HepG2 (cell line): ENCODE measurements around the gene MYO9A. TPM values are rescaled to one million over a fixed set of nuclear protein-coding genes. Genes with fewer than 3 reads are reported as not detected.

Experiments used
- ATAC-seq: fragments of 200-7000 bp; cut with Tn5 transposase; 3 replicates; pipeline ENCODE4 v1.9.1; 2020; ENCODE audit warnings: mild to moderate bottlenecking, moderate library complexity
- BruUV-seq: library from RNA; stranded (reverse); fragments of 400-500 nt; replicated peaks from 2 replicates; lab custom pipeline; 2021; lab: Mats Ljungman, UMichigan
- CTCF ChIA-PET: fragments of 300-600 bp; formaldehyde crosslinking; extraction: SDS; loops from one replicate; lab custom pipeline; 2021; ENCODE audit warnings: low total read pairs, inconsistent platforms, low intra/inter-chr PET ratio; lab: Yijun Ruan, JAX
- POLR2A ChIA-PET: fragments of 350-600 bp; sonication (Branson Sonifier 250); formaldehyde crosslinking; loops from one replicate; lab custom pipeline; 2020; ENCODE audit warnings: antibody characterized with exemption, inconsistent platforms; lab: Yijun Ruan, JAX
- DNase-seq: peaks from one replicate; pipeline ENCODE4 v3.0.0-alpha.2; 2015; ENCODE audit warnings: low spot score
- FAIRE-seq: peaks from 3 replicates; lab custom pipeline; 2011; peaks lifted over from hg19 to GRCh38; lab: Jason Lieb, UNC
- H2AFZ ChIP-seq: one replicate; pipeline ENCODE4 v1.6.1; 2011; ENCODE audit warnings: low read length, inconsistent platforms
- H3K27ac ChIP-seq: fragments of 300-600 bp; 3 replicates; pipeline ENCODE4 v1.8.0; 2011; ENCODE audit warnings: mixed run types, mild to moderate bottlenecking, mixed read lengths, low read length, inconsistent platforms; ENCODE audit not compliant: insufficient read depth; ENCODE audit errors: extremely low read length
- H3K27me3 ChIP-seq, 2 experiments: fragments of 200-600 bp in 1 of 2; 2 replicates in 1 of 2; 3 replicates in 1 of 2; pipeline versions ENCODE4 v1.6.0 to v1.8.0; 2011; ENCODE audit warnings: low read length in 2 of 2, mild to moderate bottlenecking in 2 of 2, moderate library complexity in 2 of 2, inconsistent platforms in 1 of 2; ENCODE audit not compliant: insufficient read depth in 2 of 2, control insufficient read depth in 1 of 2
- H3K36me3 ChIP-seq, 2 experiments: fragments of 200-600 bp in 1 of 2; replicated peaks in 1 of 2; 2 replicates in 1 of 2; 3 replicates in 1 of 2; pipeline versions ENCODE4 v1.5.1 to v1.8.0; 2011; ENCODE audit warnings: low read length in 2 of 2, inconsistent platforms in 1 of 2; ENCODE audit not compliant: insufficient read depth in 2 of 2, control insufficient read depth in 1 of 2
- H3K4me1 ChIP-seq: 2 replicates; pipeline ENCODE4 v1.5.1; 2012; ENCODE audit warnings: low read length, inconsistent platforms; ENCODE audit not compliant: insufficient read depth
- H3K4me2 ChIP-seq: 2 replicates; pipeline ENCODE4 v1.6.0; 2011; ENCODE audit warnings: low read depth, low read length, inconsistent platforms
- H3K4me3 ChIP-seq, 3 experiments: fragments of 200-600 bp in 1 of 3; sonication (generic), shearing (Covaris generic) in 1 of 3; replicated peaks in 1 of 3; 2 replicates each; pipeline ENCODE4 v1.5.1; 2011 to 2016; ENCODE audit warnings: low read length in 3 of 3, inconsistent platforms in 2 of 3, low read depth in 2 of 3, mild to moderate bottlenecking in 2 of 3, control low read depth in 1 of 3, mixed read lengths in 1 of 3; ENCODE audit not compliant: insufficient read depth in 1 of 3
- H3K79me2 ChIP-seq: one replicate; pipeline ENCODE4 v1.6.1; 2011; ENCODE audit warnings: low read length, inconsistent platforms; ENCODE audit not compliant: insufficient read depth
- H3K9ac ChIP-seq: 2 replicates; pipeline ENCODE4 v1.6.0; 2011; ENCODE audit warnings: mild to moderate bottlenecking, low read depth, low read length, inconsistent platforms; ENCODE audit not compliant: insufficient read depth
- H3K9me3 ChIP-seq: 2 replicates; pipeline ENCODE4 v1.5.1; 2012; ENCODE audit warnings: mild to moderate bottlenecking, low read length
- H4K20me1 ChIP-seq: 2 replicates; pipeline ENCODE4 v1.6.0; 2011; ENCODE audit warnings: inconsistent platforms, mild to moderate bottlenecking, low read length, moderate library complexity; ENCODE audit not compliant: insufficient read depth
- BORCS8-MEF2B ChIP-seq: sonication (generic); formaldehyde crosslinking; IDR thresholded peaks from 2 replicates; pipeline ENCODE4 v1.8.0; 2022; ENCODE audit warnings: mild to moderate bottlenecking, missing genetic modification reagents
- NFE2 ChIP-seq: sonication (generic); formaldehyde crosslinking; IDR thresholded peaks from 2 replicates; pipeline ENCODE4 v1.4.0; 2020; ENCODE audit warnings: missing genetic modification reagents
- RELA ChIP-seq: sonication (generic); formaldehyde crosslinking; IDR thresholded peaks from 2 replicates; pipeline ENCODE4 v1.4.0; 2020; ENCODE audit warnings: missing genetic modification reagents
- ZFP36 ChIP-seq: fragments of 150-350 bp; IDR thresholded peaks from 2 replicates; pipeline ENCODE4 v1.6.1; 2018; ENCODE audit warnings: borderline replicate concordance, low read length, low read depth; ENCODE audit not compliant: partially characterized antibody
- ZNF430 ChIP-seq: sonication (generic); formaldehyde crosslinking; IDR thresholded peaks from 2 replicates; pipeline ENCODE4 v1.9.0; 2021; ENCODE audit warnings: mild to moderate bottlenecking, missing genetic modification reagents
- ZNF441 ChIP-seq: sonication (generic); formaldehyde crosslinking; IDR thresholded peaks from 2 replicates; pipeline ENCODE4 v1.7.0; 2021; ENCODE audit warnings: missing genetic modification reagents, borderline replicate concordance
- WGBS: methylation state at CpG from one replicate; pipeline ENCODE4 v1.1.6; 2017; ENCODE audit warnings: low lambda C conversion rate; 5-methylcytosine and 5-hydroxymethylcytosine counted together
- in situ Hi-C: cut with HindIII; loops from 2 replicates; pipeline ENCODE4 v1.10.0; 2017; ENCODE audit warnings: low pct_unique_long_range_greater_than_20kb; ENCODE audit not compliant: extremely low pct_ligation_motif_present
- intact Hi-C: fragments of 100-400 bp; cut with micrococcal nuclease; formaldehyde crosslinking; loops from one replicate; pipeline ENCODE4 v1.10.0; 2022; ENCODE audit not compliant: unreplicated experiment
- polyA plus RNA-seq, 8 experiments: library from polyadenylated mRNA; depleted of rRNA in 3 of 8; stranded (reverse) in 7 of 8; unstranded in 1 of 8; fragments of >200 nt; fragmentation: Illumina TruSeq in 4 of 8; extraction: Trizol in 4 of 8; gene quantifications; 2 replicates each; pipeline versions ENCODE4 v1.2.1 to v1.2.3, GENCODE V29; 2011 to 2016; ENCODE audit warnings: low read depth in 4 of 8, missing spikeins in 1 of 8, mixed read lengths in 1 of 8; ENCODE audit not compliant: insufficient read depth in 1 of 8
- total RNA-seq, 5 experiments: library from RNA; depleted of rRNA; stranded (reverse); fragments of >200 nt; fragmentation: Illumina TruSeq; extraction: Trizol; gene quantifications; 2 replicates each; pipeline ENCODE4 v1.2.3, GENCODE V29; 2016; ENCODE audit warnings: low read depth in 1 of 5
- TF ChIP-seq, protein P1 (sequence below): sonication (generic); formaldehyde crosslinking; IDR thresholded peaks from 2 replicates; pipeline ENCODE4 v1.4.0; 2020; ENCODE audit warnings: missing genetic modification reagents, borderline replicate concordance

MYO9A gene
- total and polyA plus RNA-seq, 2 of the 13 experiments (the other 11 are each of a cell fraction or from before 2014, with no cell fraction given): 4.8 to 15.3 TPM

DNA sequence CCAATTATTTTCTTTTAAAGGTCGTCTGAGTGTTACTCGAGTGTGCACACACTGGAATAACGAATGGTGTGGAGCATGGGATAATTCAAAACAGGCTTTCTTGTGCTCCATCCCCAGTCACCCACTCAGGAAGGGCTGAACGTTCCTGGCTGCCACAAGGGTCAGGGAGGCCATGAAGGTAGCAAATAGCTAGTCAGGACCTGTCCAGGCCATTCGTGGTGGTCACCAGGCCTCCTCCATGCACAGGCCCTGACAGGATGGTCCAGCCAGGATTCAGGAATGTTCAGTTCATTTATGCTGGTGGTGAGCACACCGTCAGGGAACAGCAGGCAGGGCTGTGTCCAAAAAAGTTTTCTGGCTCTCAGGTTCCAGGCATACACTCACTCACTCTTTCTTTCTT, 319.3 kb downstream of the MYO9A start (continued):
- no peak for TF ChIP-seq ZNF441 (CRISPR knock-in tag)
- TF ChIP-seq, protein P1, sequence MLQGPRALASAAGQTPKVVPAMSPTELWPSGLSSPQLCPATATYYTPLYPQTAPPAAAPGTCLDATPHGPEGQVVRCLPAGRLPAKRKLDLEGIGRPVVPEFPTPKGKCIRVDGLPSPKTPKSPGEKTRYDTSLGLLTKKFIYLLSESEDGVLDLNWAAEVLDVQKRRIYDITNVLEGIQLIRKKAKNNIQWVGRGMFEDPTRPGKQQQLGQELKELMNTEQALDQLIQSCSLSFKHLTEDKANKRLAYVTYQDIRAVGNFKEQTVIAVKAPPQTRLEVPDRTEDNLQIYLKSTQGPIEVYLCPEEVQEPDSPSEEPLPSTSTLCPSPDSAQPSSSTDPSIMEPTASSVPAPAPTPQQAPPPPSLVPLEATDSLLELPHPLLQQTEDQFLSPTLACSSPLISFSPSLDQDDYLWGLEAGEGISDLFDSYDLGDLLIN: no peak

DNA sequence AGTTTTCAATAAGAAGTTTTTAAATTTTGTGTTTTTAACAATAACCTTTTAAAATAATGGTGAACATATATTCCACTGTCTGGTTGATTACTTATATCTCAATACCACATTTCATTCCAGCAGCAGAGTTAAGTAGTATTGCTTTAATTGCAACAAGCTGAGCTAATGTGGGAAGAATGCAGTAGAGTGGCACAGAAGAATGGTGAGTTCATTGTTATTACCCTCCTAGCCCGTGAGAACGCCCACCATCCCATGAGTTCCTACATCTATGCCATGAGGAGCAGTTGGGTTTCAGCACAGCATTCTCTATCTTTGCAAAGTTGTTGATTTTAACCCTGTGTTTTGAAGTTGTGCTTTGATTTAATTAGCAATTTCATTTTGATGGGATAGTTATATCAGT, 325.4 kb downstream of the MYO9A start:
- H3K27me3 ChIP-seq: peaks cover 0 to 18% of the 10 kb centered on the region in 2 experiments; a peak in 3 of 5 replicates
- no peak overlapping the region for H3K9ac ChIP-seq
- H4K20me1 ChIP-seq: no peaks in the 10 kb centered on the region
- CTCF ChIA-PET: no interaction called here
- H3K4me1 ChIP-seq: peaks cover 11% of the 10 kb centered on the region; the same call in 1 of the 2 replicates
- no peak overlapping the region for H3K4me2 ChIP-seq
- WGBS: 0% methylated on average over 2 of the region's 2 CpGs
- no peak for TF ChIP-seq ZNF430 (CRISPR knock-in tag)
- TF ChIP-seq BORCS8-MEF2B (CRISPR knock-in tag): no peak
- no peak for TF ChIP-seq RELA (CRISPR knock-in tag)
- TF ChIP-seq NFE2 (CRISPR knock-in tag): no peak
- TF ChIP-seq ZFP36: no peak
- H3K27ac ChIP-seq: no peak overlapping the region
- intact Hi-C loops: no loop called here
- ATAC-seq: no peak
- no peaks in the 10 kb centered on the region for H3K9me3 ChIP-seq
- POLR2A ChIA-PET: no interaction called here
- no peak for FAIRE-seq
- H2AFZ ChIP-seq: no peak overlapping the region
- in situ Hi-C loops: no loop called here
- no peak overlapping the region for H3K4me3 ChIP-seq
- no TSS peak for BruUV-seq
- DNase-seq: no peak
- no peaks in the 10 kb centered on the region for H3K36me3 ChIP-seq
- H3K79me2 ChIP-seq: no peaks in the 10 kb centered on the region
